ENCODE results near the gene PDZD2. TPM values are rescaled to one million over a fixed set of nuclear protein-coding genes. Genes with fewer than 3 reads are reported as not detected.

PDZD2 gene
- total RNA-seq, 2 donors from 2014 or later, result 6.6 to 14.6 TPM

DNA sequence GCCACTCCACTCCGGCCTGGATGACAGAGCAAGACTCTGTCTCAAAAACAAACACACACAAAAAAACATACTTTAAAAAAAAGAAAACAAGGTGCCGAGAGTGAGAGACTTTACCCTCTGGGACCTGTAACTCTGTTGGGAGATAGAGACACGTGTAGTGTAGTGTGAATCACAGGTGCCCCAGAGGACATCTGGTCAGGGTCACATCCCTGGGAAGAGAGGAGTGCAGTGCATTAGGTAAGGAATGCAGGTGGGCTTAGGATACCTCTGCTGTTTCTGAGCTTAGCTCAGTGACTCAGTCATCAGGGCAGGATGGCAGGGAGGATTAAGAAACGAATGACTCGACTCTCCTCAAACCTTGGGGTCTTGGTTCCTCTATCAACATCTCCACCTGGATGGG is 360.5 kb downstream of the PDZD2 start:
- 80 to 86% methylated on average over 4 to 5 of the region's 5 CpGs for WGBS, 2 experiments (ENCODE audit: insufficient coverage in 1 of 2, insufficient read length in 1 of 2)

DNA sequence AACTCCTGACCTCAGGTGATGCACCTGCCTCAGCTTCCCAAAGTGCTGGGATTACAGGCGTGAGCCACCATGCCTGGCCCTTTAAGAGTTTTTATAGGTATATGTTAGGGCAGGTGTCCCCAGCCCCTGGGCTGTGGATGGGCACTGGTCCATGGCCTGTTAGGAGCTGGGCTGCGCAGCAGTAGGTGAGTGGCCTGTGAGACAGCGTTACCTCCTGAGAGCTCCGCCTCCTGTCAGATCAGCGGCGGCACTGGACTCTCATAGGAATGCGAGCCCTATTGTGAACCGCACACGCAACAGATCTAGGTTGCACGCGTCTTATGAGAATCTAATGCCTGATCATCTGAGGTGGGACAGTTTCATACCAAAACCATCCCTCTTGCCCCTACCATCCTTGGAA is 361.8 kb downstream of the PDZD2 start:
- Mint-ChIP-seq H3K27me3 (ENCODE audit: insufficient read depth) (no peaks in the 10 kb centered on the region), H3K4me3 (no peak overlapping the region), H3K4me1 (peaks cover 7% of the 10 kb centered on the region), H3K9me3 (peaks cover 1% of the 10 kb centered on the region), H3K27ac (no peak overlapping the region), H3K36me3 (ENCODE audit: low read depth) (peaks cover 3% of the 10 kb centered on the region)
- Histone ChIP-seq H3K36me3 (ENCODE audit: control insufficient read depth, insufficient read depth, low read length) (no peaks in the 10 kb centered on the region), H3K4me1 (ENCODE audit: control insufficient read depth, insufficient read depth, low read length) (no peaks in the 10 kb centered on the region), H3K9me3 (ENCODE audit: control insufficient read depth, low read length) (no peaks in the 10 kb centered on the region), H3K27me3 (ENCODE audit: control insufficient read depth, insufficient read depth, low read length, poor library complexity, severe bottlenecking) (peaks cover 5% of the 10 kb centered on the region), H3K9ac (ENCODE audit: extremely low read depth, low read length, poor library complexity, severe bottlenecking) (no peak overlapping the region), H3K27ac (ENCODE audit: low read depth, low read length) (no peak overlapping the region), H3K4me3 (ENCODE audit: low read length) (no peak overlapping the region)
- TF ChIP-seq, protein P1, sequence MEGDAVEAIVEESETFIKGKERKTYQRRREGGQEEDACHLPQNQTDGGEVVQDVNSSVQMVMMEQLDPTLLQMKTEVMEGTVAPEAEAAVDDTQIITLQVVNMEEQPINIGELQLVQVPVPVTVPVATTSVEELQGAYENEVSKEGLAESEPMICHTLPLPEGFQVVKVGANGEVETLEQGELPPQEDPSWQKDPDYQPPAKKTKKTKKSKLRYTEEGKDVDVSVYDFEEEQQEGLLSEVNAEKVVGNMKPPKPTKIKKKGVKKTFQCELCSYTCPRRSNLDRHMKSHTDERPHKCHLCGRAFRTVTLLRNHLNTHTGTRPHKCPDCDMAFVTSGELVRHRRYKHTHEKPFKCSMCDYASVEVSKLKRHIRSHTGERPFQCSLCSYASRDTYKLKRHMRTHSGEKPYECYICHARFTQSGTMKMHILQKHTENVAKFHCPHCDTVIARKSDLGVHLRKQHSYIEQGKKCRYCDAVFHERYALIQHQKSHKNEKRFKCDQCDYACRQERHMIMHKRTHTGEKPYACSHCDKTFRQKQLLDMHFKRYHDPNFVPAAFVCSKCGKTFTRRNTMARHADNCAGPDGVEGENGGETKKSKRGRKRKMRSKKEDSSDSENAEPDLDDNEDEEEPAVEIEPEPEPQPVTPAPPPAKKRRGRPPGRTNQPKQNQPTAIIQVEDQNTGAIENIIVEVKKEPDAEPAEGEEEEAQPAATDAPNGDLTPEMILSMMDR (conservative IDR thresholded peaks at IDR 0.05), result no peak
- no peak for DNase-seq
- 95 to 98% methylated on average over 9 to 11 of the region's 11 CpGs for WGBS, 2 experiments (ENCODE audit: insufficient coverage in 1 of 2, insufficient read length in 1 of 2)

More for the DNA sequence above, 360.5 kb downstream of the PDZD2 start:
- TF ChIP-seq, protein P1 (conservative IDR thresholded peaks at IDR 0.05), result no peak
- H3K27ac ChIP-seq (ENCODE audit: low read depth, low read length), result no peak overlapping the region
- Mint-ChIP-seq H3K36me3 (ENCODE audit: low read depth) (peaks cover 3% of the 10 kb centered on the region), H3K4me3 (no peak overlapping the region), H3K27ac (peak overlapping the region; percentile 45), H3K27me3 (ENCODE audit: insufficient read depth) (no peaks in the 10 kb centered on the region), H3K9me3 (peaks cover 1% of the 10 kb centered on the region), H3K4me1 (peaks cover 7% of the 10 kb centered on the region)
- no peaks in the 10 kb centered on the region for H3K4me1 ChIP-seq (ENCODE audit: control insufficient read depth, insufficient read depth, low read length)
- H3K9me3 ChIP-seq (ENCODE audit: control insufficient read depth, low read length), result no peaks in the 10 kb centered on the region
- peaks cover 12% of the 10 kb centered on the region for H3K27me3 ChIP-seq (ENCODE audit: control insufficient read depth, insufficient read depth, low read length, poor library complexity, severe bottlenecking)
- no peaks in the 10 kb centered on the region for H3K36me3 ChIP-seq (ENCODE audit: control insufficient read depth, insufficient read depth, low read length)
- no peak overlapping the region for H3K4me3 ChIP-seq (ENCODE audit: low read length)
- DNase-seq, result no peak
- no peak overlapping the region for H3K9ac ChIP-seq (ENCODE audit: extremely low read depth, low read length, poor library complexity, severe bottlenecking)

DNA sequence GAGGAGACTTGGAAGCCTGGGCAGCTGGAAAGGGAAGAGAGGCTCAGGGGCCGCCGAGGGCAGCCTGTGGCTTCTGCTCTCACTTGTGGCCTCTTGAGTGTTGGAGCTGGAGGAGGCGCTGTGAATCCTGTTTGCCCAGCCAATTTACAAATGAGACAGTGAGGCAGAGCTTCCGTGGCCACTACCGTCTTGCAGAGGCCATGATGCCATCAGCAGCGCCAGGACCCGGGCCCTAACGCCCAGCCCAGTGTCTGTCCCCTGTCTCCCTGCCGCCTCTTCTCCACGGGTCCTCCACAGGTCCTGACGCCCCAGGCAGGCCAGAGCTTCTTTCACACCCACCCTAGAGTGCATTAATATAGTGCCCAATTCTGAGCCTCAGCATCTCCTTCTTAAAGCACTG is 362.4 kb downstream of the PDZD2 start:
- H3K4me1 ChIP-seq (ENCODE audit: control insufficient read depth, insufficient read depth, low read length), result no peaks in the 10 kb centered on the region
- peaks cover 5% of the 10 kb centered on the region for H3K27me3 ChIP-seq (ENCODE audit: control insufficient read depth, insufficient read depth, low read length, poor library complexity, severe bottlenecking)
- H3K9me3 ChIP-seq (ENCODE audit: control insufficient read depth, low read length), result no peaks in the 10 kb centered on the region
- Mint-ChIP-seq H3K4me1 (peaks cover 7% of the 10 kb centered on the region), H3K9me3 (peaks cover 1% of the 10 kb centered on the region), H3K4me3 (no peak overlapping the region), H3K27ac (no peak overlapping the region), H3K36me3 (ENCODE audit: low read depth) (peaks cover 3% of the 10 kb centered on the region), H3K27me3 (ENCODE audit: insufficient read depth) (no peaks in the 10 kb centered on the region)
- no peak for DNase-seq
- TF ChIP-seq, protein P1 (conservative IDR thresholded peaks at IDR 0.05), result no peak
- WGBS, 2 experiments (ENCODE audit: insufficient coverage in 1 of 2, insufficient read length in 1 of 2), result 90 to 94% methylated on average over 4 to 11 of the region's 11 CpGs
- H3K27ac ChIP-seq (ENCODE audit: low read depth, low read length), result no peak overlapping the region
- H3K4me3 ChIP-seq (ENCODE audit: low read length), result no peak overlapping the region
- no peaks in the 10 kb centered on the region for H3K36me3 ChIP-seq (ENCODE audit: control insufficient read depth, insufficient read depth, low read length)
- H3K9ac ChIP-seq (ENCODE audit: extremely low read depth, low read length, poor library complexity, severe bottlenecking), result no peak overlapping the region
